H9 (cell line): ENCODE data around the gene POLR3H. TPM values are rescaled to one million over a fixed set of nuclear protein-coding genes. Genes with fewer than 3 reads are reported as not detected.

Source experiments
- DNase-seq: peaks from one replicate; pipeline ENCODE4 v3.0.0-alpha.2; 2017
- H2AFZ ChIP-seq: one replicate; pipeline ENCODE4 v1.6.1; 2013; ENCODE audit warnings: mild to moderate bottlenecking, low read length, control low read depth, moderate library complexity
- H2AK5ac ChIP-seq: 2 replicates; pipeline ENCODE4 v1.6.1; 2013; ENCODE audit warnings: low read length, control low read depth, mixed read lengths; ENCODE audit not compliant: insufficient read length
- H2BK120ac ChIP-seq: one replicate; pipeline ENCODE4 v1.6.1; 2013; ENCODE audit warnings: low read depth, mild to moderate bottlenecking, low read length, control low read depth, inconsistent platforms; ENCODE audit not compliant: poor library complexity, severe bottlenecking
- H2BK12ac ChIP-seq: 2 replicates; pipeline ENCODE4 v1.6.1; 2013; ENCODE audit warnings: low read length, control low read depth, mixed read lengths, low read depth; ENCODE audit not compliant: insufficient read length
- H2BK15ac ChIP-seq: 2 replicates; pipeline ENCODE4 v1.6.1; 2013; ENCODE audit warnings: low read depth, low read length, control low read depth
- H2BK20ac ChIP-seq: one replicate; pipeline ENCODE4 v1.6.1; 2013; ENCODE audit warnings: low read depth, mild to moderate bottlenecking, low read length, control low read depth, inconsistent platforms; ENCODE audit not compliant: poor library complexity, severe bottlenecking
- H2BK5ac ChIP-seq: 2 replicates; pipeline ENCODE4 v1.6.1; 2013; ENCODE audit warnings: low read length, control low read depth, mixed read lengths; ENCODE audit not compliant: insufficient read length
- H3K14ac ChIP-seq: 2 replicates; pipeline ENCODE4 v1.6.1; 2013; ENCODE audit warnings: low read length, control low read depth; ENCODE audit not compliant: insufficient read depth
- H3K18ac ChIP-seq: 2 replicates; pipeline ENCODE4 v1.6.1; 2013; ENCODE audit warnings: low read depth, mild to moderate bottlenecking, mixed read lengths, low read length, control low read depth; ENCODE audit not compliant: insufficient read length
- H3K23ac ChIP-seq: 2 replicates; pipeline ENCODE4 v1.6.1; 2013; ENCODE audit warnings: low read length, control low read depth, mixed read lengths, low read depth; ENCODE audit not compliant: insufficient read length
- H3K23me2 ChIP-seq: 2 replicates; pipeline ENCODE4 v1.6.1; 2013; ENCODE audit warnings: low read depth, mild to moderate bottlenecking, mixed read lengths, low read length, control low read depth; ENCODE audit not compliant: insufficient read length, poor library complexity, severe bottlenecking
- H3K27ac ChIP-seq: 2 replicates; pipeline ENCODE4 v1.5.1; 2013; ENCODE audit warnings: low read length, control low read depth, mixed read lengths, low read depth; ENCODE audit not compliant: insufficient read length
- H3K27me3 ChIP-seq: 2 replicates; pipeline ENCODE4 v1.6.1; 2013; ENCODE audit warnings: low read length, control low read depth, inconsistent platforms; ENCODE audit not compliant: insufficient read depth
- H3K4ac ChIP-seq: 2 replicates; pipeline ENCODE4 v1.6.1; 2013; ENCODE audit warnings: low read depth, mild to moderate bottlenecking, control low read depth, inconsistent platforms, low read length, moderate library complexity
- H3K4me1 ChIP-seq: 2 replicates; pipeline ENCODE4 v1.6.1; 2013; ENCODE audit warnings: low read length, control low read depth, inconsistent platforms; ENCODE audit not compliant: insufficient read depth
- H3K4me2 ChIP-seq: 2 replicates; pipeline ENCODE4 v1.6.1; 2013; ENCODE audit warnings: low read length, control low read depth, mixed read lengths; ENCODE audit not compliant: insufficient read length, insufficient read depth
- H3K56ac ChIP-seq: 2 replicates; pipeline ENCODE4 v1.6.1; 2013; ENCODE audit warnings: low read depth, mild to moderate bottlenecking, mixed read lengths, low read length, control low read depth; ENCODE audit not compliant: insufficient read length
- H3K79me1 ChIP-seq: 2 replicates; pipeline ENCODE4 v1.6.1; 2013; ENCODE audit warnings: low read depth, mild to moderate bottlenecking, moderate library complexity, low read length, control low read depth, inconsistent platforms; ENCODE audit not compliant: insufficient read depth, poor library complexity, severe bottlenecking
- H3K79me2 ChIP-seq: 2 replicates; pipeline ENCODE4 v1.6.1; 2013; ENCODE audit warnings: low read length, control low read depth, inconsistent platforms; ENCODE audit not compliant: insufficient read depth
- H3K9ac ChIP-seq: 2 replicates; pipeline ENCODE4 v1.6.1; 2013; ENCODE audit warnings: low read length, control low read depth, mixed read lengths; ENCODE audit not compliant: insufficient read length; ENCODE audit errors: extremely low read depth
- H3K9me3 ChIP-seq: one replicate; pipeline ENCODE4 v1.6.1; 2013; ENCODE audit warnings: low read depth, low read length, inconsistent platforms; ENCODE audit not compliant: control insufficient read depth
- H3T11ph ChIP-seq: one replicate; pipeline ENCODE4 v1.6.1; 2013; ENCODE audit warnings: mild to moderate bottlenecking, low read length, control low read depth, inconsistent platforms
- H4K20me1 ChIP-seq: one replicate; pipeline ENCODE4 v1.6.1; 2013; ENCODE audit not compliant: control insufficient read depth, insufficient read length, insufficient read depth
- H4K5ac ChIP-seq: 2 replicates; pipeline ENCODE4 v1.6.1; 2013; ENCODE audit warnings: low read depth, mild to moderate bottlenecking, mixed read lengths, low read length, control low read depth; ENCODE audit not compliant: insufficient read length
- H4K8ac ChIP-seq: replicated peaks from 2 replicates; pipeline ENCODE4 v1.6.1; 2013; ENCODE audit warnings: low read length, control low read depth, mixed read lengths, low read depth; ENCODE audit not compliant: insufficient read length
- H4K91ac ChIP-seq: 2 replicates; pipeline ENCODE4 v1.6.1; 2013; ENCODE audit warnings: low read depth, mild to moderate bottlenecking, moderate library complexity, mixed read lengths, low read length, control low read depth; ENCODE audit not compliant: insufficient read length
- H3K27ac Mint-ChIP-seq, 3 experiments: 2 replicates in 2 of 3; 3 replicates in 1 of 3; pipeline ENCODE4 v1.8.0; 2020 to 2021; ENCODE audit warnings: mixed read lengths in 3 of 3, mild to moderate bottlenecking in 1 of 3, moderate library complexity in 1 of 3
- H3K27me3 Mint-ChIP-seq: 2 replicates; pipeline ENCODE4 v1.8.0; 2021; ENCODE audit warnings: low read depth, mild to moderate bottlenecking, moderate library complexity, mixed read lengths
- H3K36me3 Mint-ChIP-seq, 3 experiments: 2 replicates in 2 of 3; 3 replicates in 1 of 3; pipeline ENCODE4 v1.8.0; 2020 to 2021; ENCODE audit warnings: low read depth in 3 of 3, mixed read lengths in 3 of 3; ENCODE audit not compliant: insufficient read depth in 1 of 3
- H3K4me1 Mint-ChIP-seq, 2 experiments: 2 replicates each; pipeline ENCODE4 v1.8.0; 2020; ENCODE audit warnings: mixed read lengths in 2 of 2
- H3K4me3 Mint-ChIP-seq, 2 experiments: 2 replicates in 1 of 2; 3 replicates in 1 of 2; pipeline ENCODE4 v1.8.0; 2020 to 2021; ENCODE audit warnings: mild to moderate bottlenecking in 2 of 2, mixed read lengths in 2 of 2, moderate library complexity in 1 of 2
- H3K9me3 Mint-ChIP-seq, 2 experiments: 2 replicates in 1 of 2; 3 replicates in 1 of 2; pipeline ENCODE4 v1.8.0; 2020; ENCODE audit warnings: mild to moderate bottlenecking in 2 of 2, mixed read lengths in 2 of 2, moderate library complexity in 1 of 2
- CTCF ChIP-seq: fragments of 200-600 bp; sonication (generic); conservative IDR thresholded peaks from 3 replicates; pipeline ENCODE4 v1.8.0; 2021; ENCODE audit warnings: antibody characterized with exemption, mild to moderate bottlenecking
- WGBS: extraction: QIAGEN DNeasy Blood & Tissue Kit; methylation state at CpG from one replicate; pipeline ENCODE4 v1.1.7; 2013; ENCODE audit warnings: missing lambda C conversion rate, low lambda C conversion rate, mixed read lengths; ENCODE audit not compliant: insufficient read length; ENCODE audit errors: extremely low coverage; 5-methylcytosine and 5-hydroxymethylcytosine counted together
- total RNA-seq: library from RNA; stranded (reverse); gene quantifications from 2 replicates; pipeline ENCODE4 v1.2.1, GENCODE V29; 2021

The POLR3H gene
- total RNA-seq, 1 experiment from 2014 or later, result 68.2 TPM

GRCh38 chr22:41585898-41586297, 41.6 kb upstream of the POLR3H start:
- no peak overlapping the region for H3K18ac ChIP-seq
- Mint-ChIP-seq H3K9me3 (no peaks in the 10 kb centered on the region), H3K27me3 (peaks cover 3% of the 10 kb centered on the region), H3K4me1 (peaks cover 6 to 16% of the 10 kb centered on the region in 2 experiments), H3K36me3 (peaks cover 0 to 14% (median 4%) of the 10 kb centered on the region in 3 experiments; a peak in 4 of 7 replicates), H3K4me3 (no peak overlapping the region), H3K27ac (no peak overlapping the region; a peak in 1 of 7 replicates)
- H3K9me3 ChIP-seq, result no peaks in the 10 kb centered on the region
- H3K14ac ChIP-seq, result no peak overlapping the region
- DNase-seq, result no peak
- H3T11ph ChIP-seq, result no peak overlapping the region
- no peaks in the 10 kb centered on the region for H3K4me1 ChIP-seq
- H2BK120ac ChIP-seq, result no peak overlapping the region
- no peak overlapping the region for H2AK5ac ChIP-seq
- H3K27ac ChIP-seq, result no peak overlapping the region
- H2BK5ac ChIP-seq, result no peak overlapping the region
- H4K5ac ChIP-seq, result no peak overlapping the region
- no peak overlapping the region for H3K9ac ChIP-seq
- no peak overlapping the region for H3K23ac ChIP-seq
- no peak overlapping the region for H2BK12ac ChIP-seq
- no peak overlapping the region for H3K56ac ChIP-seq
- H2BK20ac ChIP-seq, result no peak overlapping the region
- no peaks in the 10 kb centered on the region for H4K20me1 ChIP-seq
- no peak overlapping the region for H2BK15ac ChIP-seq
- no CpG with 5 or more reads among the region's 7 CpGs for WGBS
- peaks cover 7% of the 10 kb centered on the region for H3K23me2 ChIP-seq
- H3K27me3 ChIP-seq, result no peaks in the 10 kb centered on the region
- H3K4ac ChIP-seq, result no peak overlapping the region
- no peak overlapping the region for H4K91ac ChIP-seq
- no peaks in the 10 kb centered on the region for H3K79me2 ChIP-seq
- no peak overlapping the region for H3K4me2 ChIP-seq
- no peak overlapping the region for H2AFZ ChIP-seq
- no peak for TF ChIP-seq CTCF
- no peaks in the 10 kb centered on the region for H3K79me1 ChIP-seq
- no peak overlapping the region for H4K8ac ChIP-seq
